HepG2 (cell line): ENCODE data around the gene OVAAL. TPM values are rescaled to one million over a fixed set of nuclear protein-coding genes. Genes with fewer than 3 reads are reported as not detected.

Experiments used
- ATAC-seq: fragments of 200-7000 bp; cut with Tn5 transposase; 3 replicates; pipeline ENCODE4 v1.9.1; 2020; ENCODE audit warnings: mild to moderate bottlenecking, moderate library complexity
- Bru-seq: library from RNA; stranded (reverse); fragments of 400-500 nt; gene quantifications from one replicate; lab custom pipeline; 2021; lab: Mats Ljungman, UMichigan
- BruChase-seq, 2 experiments: library from RNA; stranded (reverse); fragments of 400-500 nt; gene quantifications; one replicate each; lab custom pipeline; 2021; lab: Mats Ljungman, UMichigan
- BruUV-seq: library from RNA; stranded (reverse); fragments of 400-500 nt; replicated peaks from 2 replicates; lab custom pipeline; 2021; lab: Mats Ljungman, UMichigan
- CTCF ChIA-PET: fragments of 300-600 bp; formaldehyde crosslinking; extraction: SDS; loops from one replicate; lab custom pipeline; 2021; ENCODE audit warnings: low total read pairs, inconsistent platforms, low intra/inter-chr PET ratio; lab: Yijun Ruan, JAX
- POLR2A ChIA-PET: fragments of 350-600 bp; sonication (Branson Sonifier 250); formaldehyde crosslinking; loops from one replicate; lab custom pipeline; 2020; ENCODE audit warnings: antibody characterized with exemption, inconsistent platforms; lab: Yijun Ruan, JAX
- DNase-seq: peaks from one replicate; pipeline ENCODE4 v3.0.0-alpha.2; 2015; ENCODE audit warnings: low spot score
- FAIRE-seq: peaks from 3 replicates; lab custom pipeline; 2011; peaks lifted over from hg19 to GRCh38; lab: Jason Lieb, UNC
- H2AFZ ChIP-seq: one replicate; pipeline ENCODE4 v1.6.1; 2011; ENCODE audit warnings: low read length, inconsistent platforms
- H3K27ac ChIP-seq: fragments of 300-600 bp; 3 replicates; pipeline ENCODE4 v1.8.0; 2011; ENCODE audit warnings: mixed run types, mild to moderate bottlenecking, mixed read lengths, low read length, inconsistent platforms; ENCODE audit not compliant: insufficient read depth; ENCODE audit errors: extremely low read length
- H3K27me3 ChIP-seq, 2 experiments: fragments of 200-600 bp in 1 of 2; 2 replicates in 1 of 2; 3 replicates in 1 of 2; pipeline versions ENCODE4 v1.6.0 to v1.8.0; 2011; ENCODE audit warnings: low read length in 2 of 2, mild to moderate bottlenecking in 2 of 2, moderate library complexity in 2 of 2, inconsistent platforms in 1 of 2; ENCODE audit not compliant: insufficient read depth in 2 of 2, control insufficient read depth in 1 of 2
- H3K36me3 ChIP-seq, 2 experiments: fragments of 200-600 bp in 1 of 2; replicated peaks in 1 of 2; 2 replicates in 1 of 2; 3 replicates in 1 of 2; pipeline versions ENCODE4 v1.5.1 to v1.8.0; 2011; ENCODE audit warnings: low read length in 2 of 2, inconsistent platforms in 1 of 2; ENCODE audit not compliant: insufficient read depth in 2 of 2, control insufficient read depth in 1 of 2
- H3K4me1 ChIP-seq: 2 replicates; pipeline ENCODE4 v1.5.1; 2012; ENCODE audit warnings: low read length, inconsistent platforms; ENCODE audit not compliant: insufficient read depth
- H3K4me2 ChIP-seq: 2 replicates; pipeline ENCODE4 v1.6.0; 2011; ENCODE audit warnings: low read depth, low read length, inconsistent platforms
- H3K4me3 ChIP-seq, 3 experiments: fragments of 200-600 bp in 1 of 3; sonication (generic), shearing (Covaris generic) in 1 of 3; replicated peaks in 1 of 3; 2 replicates each; pipeline ENCODE4 v1.5.1; 2011 to 2016; ENCODE audit warnings: low read length in 3 of 3, inconsistent platforms in 2 of 3, low read depth in 2 of 3, mild to moderate bottlenecking in 2 of 3, control low read depth in 1 of 3, mixed read lengths in 1 of 3; ENCODE audit not compliant: insufficient read depth in 1 of 3
- H3K79me2 ChIP-seq: one replicate; pipeline ENCODE4 v1.6.1; 2011; ENCODE audit warnings: low read length, inconsistent platforms; ENCODE audit not compliant: insufficient read depth
- H3K9ac ChIP-seq: 2 replicates; pipeline ENCODE4 v1.6.0; 2011; ENCODE audit warnings: mild to moderate bottlenecking, low read depth, low read length, inconsistent platforms; ENCODE audit not compliant: insufficient read depth
- H3K9me3 ChIP-seq: 2 replicates; pipeline ENCODE4 v1.5.1; 2012; ENCODE audit warnings: mild to moderate bottlenecking, low read length
- H4K20me1 ChIP-seq: 2 replicates; pipeline ENCODE4 v1.6.0; 2011; ENCODE audit warnings: inconsistent platforms, mild to moderate bottlenecking, low read length, moderate library complexity; ENCODE audit not compliant: insufficient read depth
- FOXC1 ChIP-seq: sonication (generic); formaldehyde crosslinking; IDR thresholded peaks from 2 replicates; pipeline ENCODE4 v1.8.0; 2022; ENCODE audit warnings: mild to moderate bottlenecking, missing genetic modification reagents, borderline replicate concordance
- HCFC1 ChIP-seq: fragments of 150-350 bp; IDR thresholded peaks from 2 replicates; pipeline ENCODE4 v1.6.1; 2014; ENCODE audit warnings: low read depth, low read length
- HNRNPH1 ChIP-seq: fragments of 200-400 bp; formaldehyde crosslinking; optimal IDR thresholded peaks from 2 replicates; pipeline ENCODE3; 2017; ENCODE audit warnings: mild to moderate bottlenecking, low read depth, low read length
- MBD4 ChIP-seq: IDR thresholded peaks from 2 replicates; pipeline ENCODE4 v1.6.1; 2012; ENCODE audit warnings: low read length, inconsistent platforms, borderline replicate concordance
- NFIC ChIP-seq: IDR thresholded peaks from 2 replicates; pipeline ENCODE4 v1.6.1; 2012; ENCODE audit warnings: mild to moderate bottlenecking, low read length, inconsistent platforms
- REXO4 ChIP-seq: sonication (generic); formaldehyde crosslinking; IDR thresholded peaks from 2 replicates; pipeline ENCODE4 v1.8.0; 2022; ENCODE audit warnings: missing genetic modification reagents, mild to moderate bottlenecking, borderline replicate concordance
- STAG1 ChIP-seq: sonication (generic); formaldehyde crosslinking; IDR thresholded peaks from 2 replicates; pipeline ENCODE4 v1.4.0; 2020; ENCODE audit warnings: missing genetic modification reagents
- TBP ChIP-seq: sonication (generic); formaldehyde crosslinking; IDR thresholded peaks from 2 replicates; pipeline ENCODE4 v1.5.0; 2020; ENCODE audit warnings: missing genetic modification reagents
- TBX2 ChIP-seq: sonication (generic); formaldehyde crosslinking; IDR thresholded peaks from 2 replicates; pipeline ENCODE4 v1.5.0; 2020; ENCODE audit warnings: missing genetic modification reagents, mild to moderate bottlenecking, borderline replicate concordance
- TBX3 ChIP-seq: fragments of 450-650 bp; IDR thresholded peaks from 2 replicates; pipeline ENCODE4 v1.6.1; 2017; ENCODE audit warnings: antibody characterized with exemption, mild to moderate bottlenecking, inconsistent platforms, borderline replicate concordance
- ZNF205 ChIP-seq: IDR thresholded peaks from 2 replicates; pipeline ENCODE4 v1.6.1; 2018; ENCODE audit warnings: missing biosample characterization, missing genetic modification reagents
- ZNF75D ChIP-seq: sonication (generic); formaldehyde crosslinking; IDR thresholded peaks from 2 replicates; pipeline ENCODE4 v1.8.1; 2023; ENCODE audit warnings: missing genetic modification reagents, mild to moderate bottlenecking, borderline replicate concordance
- ZNF850 ChIP-seq: sonication (generic); formaldehyde crosslinking; conservative IDR thresholded peaks from 2 replicates; pipeline ENCODE4 v1.9.0; 2021; ENCODE audit warnings: mild to moderate bottlenecking, missing genetic modification reagents
- WGBS: methylation state at CpG from one replicate; pipeline ENCODE4 v1.1.6; 2017; ENCODE audit warnings: low lambda C conversion rate; 5-methylcytosine and 5-hydroxymethylcytosine counted together
- in situ Hi-C: cut with HindIII; loops from 2 replicates; pipeline ENCODE4 v1.10.0; 2017; ENCODE audit warnings: low pct_unique_long_range_greater_than_20kb; ENCODE audit not compliant: extremely low pct_ligation_motif_present
- intact Hi-C: fragments of 100-400 bp; cut with micrococcal nuclease; formaldehyde crosslinking; loops from one replicate; pipeline ENCODE4 v1.10.0; 2022; ENCODE audit not compliant: unreplicated experiment
- long read RNA-seq, 2 experiments: library from RNA in 1 of 2; library from polyadenylated mRNA in 1 of 2; stranded (forward) in 1 of 2; unstranded in 1 of 2; transcript quantifications; one replicate each; pipeline ENCODE4 v2.0.0, GENCODE V29; 2019 to 2022
- polyA minus RNA-seq, 3 experiments: library from RNA; depleted of rRNA, polyadenylated mRNA; stranded (reverse); fragments of >200 nt; gene quantifications; 2 replicates each; pipeline ENCODE4 v1.2.3, GENCODE V29; 2011; ENCODE audit warnings: low replicate concordance in 1 of 3
- polyA plus RNA-seq, 8 experiments: library from polyadenylated mRNA; depleted of rRNA in 3 of 8; stranded (reverse) in 7 of 8; unstranded in 1 of 8; fragments of >200 nt; fragmentation: Illumina TruSeq in 4 of 8; extraction: Trizol in 4 of 8; gene quantifications; 2 replicates each; pipeline versions ENCODE4 v1.2.1 to v1.2.3, GENCODE V29; 2011 to 2016; ENCODE audit warnings: low read depth in 4 of 8, missing spikeins in 1 of 8, mixed read lengths in 1 of 8; ENCODE audit not compliant: insufficient read depth in 1 of 8
- total RNA-seq, 5 experiments: library from RNA; depleted of rRNA; stranded (reverse); fragments of >200 nt; fragmentation: Illumina TruSeq; extraction: Trizol; gene quantifications; 2 replicates each; pipeline ENCODE4 v1.2.3, GENCODE V29; 2016; ENCODE audit warnings: low read depth in 1 of 5
- TF ChIP-seq, protein P1 (sequence below): sonication (generic); formaldehyde crosslinking; conservative IDR thresholded peaks from 2 replicates; pipeline ENCODE4 v1.4.0; 2020; ENCODE audit warnings: missing genetic modification reagents
- TF ChIP-seq, protein P2 (sequence below): sonication (generic); formaldehyde crosslinking; IDR thresholded peaks from 2 replicates; pipeline ENCODE4 v1.4.0; 2020; ENCODE audit warnings: mild to moderate bottlenecking, low read depth, missing genetic modification reagents
- TF ChIP-seq, protein P3 (sequence below): IDR thresholded peaks from 2 replicates; pipeline ENCODE4 v1.6.1; 2018; ENCODE audit warnings: missing genetic modification reagents

The OVAAL gene
- total RNA-seq (2016; rRNA removed; fragmentation: Illumina TruSeq; extraction: Trizol) = not detected in 2 replicates
- total RNA-seq (2016; cell fraction: cytosol; rRNA removed; fragmentation: Illumina TruSeq; extraction: Trizol; ENCODE audit: low read depth) = not detected in 2 replicates
- total RNA-seq (2016; cell fraction: insoluble cytoplasmic fraction; rRNA removed; fragmentation: Illumina TruSeq; extraction: Trizol) = 0.12 TPM in 1 of 2 replicates, not detected in the other
- not detected in 2 replicates for total RNA-seq (2016; cell fraction: membrane; rRNA removed; fragmentation: Illumina TruSeq; extraction: Trizol)
- total RNA-seq (2016; cell fraction: nucleus; rRNA removed; fragmentation: Illumina TruSeq; extraction: Trizol) = not detected in 2 replicates
- 0.04 and 0.08 TPM in 2 replicates for polyA plus RNA-seq (2011; rRNA removed)
- 0.03 and 0.09 TPM in 2 replicates for polyA plus RNA-seq (2011; cell fraction: cytosol; rRNA removed)
- not detected in 2 replicates for polyA plus RNA-seq (2011; cell fraction: nucleus; rRNA removed)
- polyA plus RNA-seq (2012) = 0.09 TPM in 1 of 2 replicates, not detected in the other
- polyA plus RNA-seq (2016; cell fraction: cytosol; fragmentation: Illumina TruSeq; extraction: Trizol; ENCODE audit: low read depth) = not detected in 2 replicates
- polyA plus RNA-seq (2016; cell fraction: insoluble cytoplasmic fraction; fragmentation: Illumina TruSeq; extraction: Trizol; ENCODE audit: low read depth) = not detected in 2 replicates
- polyA plus RNA-seq (2016; cell fraction: membrane; fragmentation: Illumina TruSeq; extraction: Trizol; ENCODE audit: low read depth) = 0.10 TPM in 1 of 2 replicates, not detected in the other
- not detected in 2 replicates for polyA plus RNA-seq (2016; cell fraction: nucleus; fragmentation: Illumina TruSeq; extraction: Trizol; ENCODE audit: insufficient read depth, low read depth)
- polyA minus RNA-seq (2011; rRNA and poly(A)+ RNA removed; ENCODE audit: low replicate concordance) = not detected in 2 replicates
- not detected in 2 replicates for polyA minus RNA-seq (2011; cell fraction: cytosol; rRNA and poly(A)+ RNA removed)
- polyA minus RNA-seq (2011; cell fraction: nucleus; rRNA and poly(A)+ RNA removed) = not detected in 2 replicates
- percentile 7 among the genes with signal in this experiment for Bru-seq, nascent RNA
- BruChase-seq, experiment 1, labeled RNA remaining after a 6-hour chase = not detected
- BruChase-seq, experiment 2, labeled RNA remaining after a 2-hour chase = not detected
- long read RNA-seq, experiment 1, partial matches to known transcripts = 0 of 1 reads
- long read RNA-seq, experiment 1, other reads (novel, unspliced or antisense) = 0 of 1 reads
- long read RNA-seq, experiment 2 = 0 reads

DNA sequence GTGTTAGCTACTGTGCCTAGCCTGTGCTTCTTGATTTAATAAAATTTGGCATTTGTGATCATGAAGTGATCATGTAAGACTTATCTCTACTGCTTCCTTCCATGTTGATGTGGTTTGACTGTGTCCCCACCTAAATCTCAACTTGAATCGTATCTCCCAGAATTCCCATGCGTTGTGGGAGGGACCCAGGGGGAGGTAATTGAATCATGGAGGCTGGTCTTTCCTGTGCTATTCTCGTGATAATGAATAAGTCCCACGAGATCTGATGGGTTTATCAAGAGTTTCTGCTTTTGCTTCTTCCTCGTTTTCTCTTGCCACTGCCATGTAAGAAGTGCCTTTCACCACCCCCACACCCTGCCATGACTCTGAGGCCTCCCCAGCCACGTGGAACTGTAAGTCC lies at the start of gene OVAAL:
TSS of gene OVAAL (plus strand) at position 301 of the 400 bp plus-strand sequence.
- Histone ChIP-seq H3K27me3 (no peaks in the 10 kb centered on the region; a peak in 2 of 5 replicates), H3K4me3 (no peak within 1 kb of the TSS), H3K9me3 (no peaks in the 10 kb centered on the region), H2AFZ (no peak within 1 kb of the TSS), H3K9ac (no peak within 1 kb of the TSS), H3K36me3 (no peaks in the 10 kb centered on the region), H4K20me1 (no peaks in the 10 kb centered on the region), H3K4me2 (no peak within 1 kb of the TSS), H3K4me1 (peaks cover 21% of the 10 kb centered on the region), H3K79me2 (no peaks in the 10 kb centered on the region), H3K27ac (no peak within 1 kb of the TSS)
- FAIRE-seq (no peak), ATAC-seq (no peak), DNase-seq (no peak)
- no TSS peak for BruUV-seq
- ChIA-PET CTCF (no interaction called here), POLR2A (no interaction called here)
- in situ Hi-C loops = no loop called here
- 55% methylated on average over 6 of the region's 6 CpGs for WGBS
- intact Hi-C loops = no loop called here
- TF ChIP-seq ZNF850 (CRISPR knock-in tag) (no peak), REXO4 (no peak), ZNF75D (CRISPR knock-in tag) (no peak), TBX2 (CRISPR knock-in tag) (no peak), FOXC1 (CRISPR knock-in tag) (no peak), TBP (CRISPR knock-in tag) (no peak), TBX3 (no peak), NFIC (no peak), MBD4 (no peak), HCFC1 (no peak), ZNF205 (no peak), STAG1 (CRISPR knock-in tag) (no peak), HNRNPH1 (no peak)
- TF ChIP-seq, protein P1, sequence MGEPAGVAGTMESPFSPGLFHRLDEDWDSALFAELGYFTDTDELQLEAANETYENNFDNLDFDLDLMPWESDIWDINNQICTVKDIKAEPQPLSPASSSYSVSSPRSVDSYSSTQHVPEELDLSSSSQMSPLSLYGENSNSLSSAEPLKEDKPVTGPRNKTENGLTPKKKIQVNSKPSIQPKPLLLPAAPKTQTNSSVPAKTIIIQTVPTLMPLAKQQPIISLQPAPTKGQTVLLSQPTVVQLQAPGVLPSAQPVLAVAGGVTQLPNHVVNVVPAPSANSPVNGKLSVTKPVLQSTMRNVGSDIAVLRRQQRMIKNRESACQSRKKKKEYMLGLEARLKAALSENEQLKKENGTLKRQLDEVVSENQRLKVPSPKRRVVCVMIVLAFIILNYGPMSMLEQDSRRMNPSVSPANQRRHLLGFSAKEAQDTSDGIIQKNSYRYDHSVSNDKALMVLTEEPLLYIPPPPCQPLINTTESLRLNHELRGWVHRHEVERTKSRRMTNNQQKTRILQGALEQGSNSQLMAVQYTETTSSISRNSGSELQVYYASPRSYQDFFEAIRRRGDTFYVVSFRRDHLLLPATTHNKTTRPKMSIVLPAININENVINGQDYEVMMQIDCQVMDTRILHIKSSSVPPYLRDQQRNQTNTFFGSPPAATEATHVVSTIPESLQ (CRISPR knock-in tag) = no peak
- TF ChIP-seq, protein P2, sequence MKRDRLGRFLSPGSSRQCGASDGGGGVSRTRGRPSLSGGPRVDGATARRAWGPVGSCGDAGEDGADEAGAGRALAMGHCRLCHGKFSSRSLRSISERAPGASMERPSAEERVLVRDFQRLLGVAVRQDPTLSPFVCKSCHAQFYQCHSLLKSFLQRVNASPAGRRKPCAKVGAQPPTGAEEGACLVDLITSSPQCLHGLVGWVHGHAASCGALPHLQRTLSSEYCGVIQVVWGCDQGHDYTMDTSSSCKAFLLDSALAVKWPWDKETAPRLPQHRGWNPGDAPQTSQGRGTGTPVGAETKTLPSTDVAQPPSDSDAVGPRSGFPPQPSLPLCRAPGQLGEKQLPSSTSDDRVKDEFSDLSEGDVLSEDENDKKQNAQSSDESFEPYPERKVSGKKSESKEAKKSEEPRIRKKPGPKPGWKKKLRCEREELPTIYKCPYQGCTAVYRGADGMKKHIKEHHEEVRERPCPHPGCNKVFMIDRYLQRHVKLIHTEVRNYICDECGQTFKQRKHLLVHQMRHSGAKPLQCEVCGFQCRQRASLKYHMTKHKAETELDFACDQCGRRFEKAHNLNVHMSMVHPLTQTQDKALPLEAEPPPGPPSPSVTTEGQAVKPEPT (CRISPR knock-in tag) = no peak
- TF ChIP-seq, protein P3, sequence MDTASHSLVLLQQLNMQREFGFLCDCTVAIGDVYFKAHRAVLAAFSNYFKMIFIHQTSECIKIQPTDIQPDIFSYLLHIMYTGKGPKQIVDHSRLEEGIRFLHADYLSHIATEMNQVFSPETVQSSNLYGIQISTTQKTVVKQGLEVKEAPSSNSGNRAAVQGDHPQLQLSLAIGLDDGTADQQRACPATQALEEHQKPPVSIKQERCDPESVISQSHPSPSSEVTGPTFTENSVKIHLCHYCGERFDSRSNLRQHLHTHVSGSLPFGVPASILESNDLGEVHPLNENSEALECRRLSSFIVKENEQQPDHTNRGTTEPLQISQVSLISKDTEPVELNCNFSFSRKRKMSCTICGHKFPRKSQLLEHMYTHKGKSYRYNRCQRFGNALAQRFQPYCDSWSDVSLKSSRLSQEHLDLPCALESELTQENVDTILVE (CRISPR knock-in tag) = no peak
